ENCODE data around the gene PDE5A. TPM values are rescaled to one million over a fixed set of nuclear protein-coding genes. Genes with fewer than 3 reads are reported as not detected.

Gene PDE5A
- total and polyA plus RNA-seq, 10 of the 15 experiments (the other 5 are each of a cell fraction or from before 2014, with no cell fraction given): under 0.01 to 3.9 (median 0.26) TPM; not detected in 1

DNA sequence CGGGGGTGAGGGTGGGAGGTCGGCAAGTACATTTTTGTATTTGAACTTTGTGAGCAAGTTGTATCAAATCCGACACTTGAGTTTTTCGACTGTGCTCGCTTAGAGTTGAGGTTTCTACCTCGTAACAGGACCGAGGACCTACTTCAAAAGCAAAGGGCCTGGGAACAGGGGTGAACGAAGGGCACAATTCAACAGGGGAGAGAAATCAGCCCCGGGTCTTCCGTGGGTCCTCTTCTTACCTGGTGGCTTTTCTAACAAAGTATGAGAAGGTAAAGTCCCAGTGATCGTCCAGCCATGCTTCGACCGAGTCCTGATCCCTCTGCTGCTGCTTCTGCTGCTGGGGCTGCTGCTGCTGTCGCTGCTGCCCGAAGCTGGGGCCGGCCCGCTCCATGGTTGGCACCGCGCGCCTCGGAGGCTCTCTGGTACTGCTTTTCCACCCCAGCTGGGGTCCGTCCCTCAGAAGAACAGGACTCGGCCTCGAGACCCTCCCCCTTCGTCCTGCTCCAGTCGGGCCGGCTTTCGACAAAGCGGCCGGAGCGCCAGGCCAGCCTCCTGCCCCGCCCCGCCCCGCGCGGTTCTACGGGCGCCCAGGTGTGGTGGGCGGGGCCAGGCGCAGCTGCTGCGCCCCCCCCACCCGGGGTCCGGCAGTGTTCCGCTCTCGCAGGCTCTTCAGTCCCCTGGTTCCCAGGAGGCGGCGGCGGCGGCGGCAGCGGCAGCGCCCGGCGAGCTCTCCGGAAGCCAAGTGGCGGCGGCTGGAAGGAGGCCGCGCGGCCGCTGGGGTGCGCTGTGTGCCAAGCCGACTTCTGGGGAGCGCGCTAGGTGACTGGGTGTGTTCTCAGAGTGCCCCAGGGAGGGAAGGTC is at the start of gene PDE5A (continued):
- TF ChIP-seq, protein P1, sequence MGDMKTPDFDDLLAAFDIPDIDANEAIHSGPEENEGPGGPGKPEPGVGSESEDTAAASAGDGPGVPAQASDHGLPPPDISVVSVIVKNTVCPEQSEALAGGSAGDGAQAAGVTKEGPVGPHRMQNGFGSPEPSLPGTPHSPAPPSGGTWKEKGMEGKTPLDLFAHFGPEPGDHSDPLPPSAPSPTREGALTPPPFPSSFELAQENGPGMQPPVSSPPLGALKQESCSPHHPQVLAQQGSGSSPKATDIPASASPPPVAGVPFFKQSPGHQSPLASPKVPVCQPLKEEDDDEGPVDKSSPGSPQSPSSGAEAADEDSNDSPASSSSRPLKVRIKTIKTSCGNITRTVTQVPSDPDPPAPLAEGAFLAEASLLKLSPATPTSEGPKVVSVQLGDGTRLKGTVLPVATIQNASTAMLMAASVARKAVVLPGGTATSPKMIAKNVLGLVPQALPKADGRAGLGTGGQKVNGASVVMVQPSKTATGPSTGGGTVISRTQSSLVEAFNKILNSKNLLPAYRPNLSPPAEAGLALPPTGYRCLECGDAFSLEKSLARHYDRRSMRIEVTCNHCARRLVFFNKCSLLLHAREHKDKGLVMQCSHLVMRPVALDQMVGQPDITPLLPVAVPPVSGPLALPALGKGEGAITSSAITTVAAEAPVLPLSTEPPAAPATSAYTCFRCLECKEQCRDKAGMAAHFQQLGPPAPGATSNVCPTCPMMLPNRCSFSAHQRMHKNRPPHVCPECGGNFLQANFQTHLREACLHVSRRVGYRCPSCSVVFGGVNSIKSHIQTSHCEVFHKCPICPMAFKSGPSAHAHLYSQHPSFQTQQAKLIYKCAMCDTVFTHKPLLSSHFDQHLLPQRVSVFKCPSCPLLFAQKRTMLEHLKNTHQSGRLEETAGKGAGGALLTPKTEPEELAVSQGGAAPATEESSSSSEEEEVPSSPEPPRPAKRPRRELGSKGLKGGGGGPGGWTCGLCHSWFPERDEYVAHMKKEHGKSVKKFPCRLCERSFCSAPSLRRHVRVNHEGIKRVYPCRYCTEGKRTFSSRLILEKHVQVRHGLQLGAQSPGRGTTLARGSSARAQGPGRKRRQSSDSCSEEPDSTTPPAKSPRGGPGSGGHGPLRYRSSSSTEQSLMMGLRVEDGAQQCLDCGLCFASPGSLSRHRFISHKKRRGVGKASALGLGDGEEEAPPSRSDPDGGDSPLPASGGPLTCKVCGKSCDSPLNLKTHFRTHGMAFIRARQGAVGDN (IDR thresholded peaks at IDR 0.05): 0 out of 2 replicates have a peak, but pooled peaks have one; percentile 30
- TF ChIP-seq SMC3 (IDR thresholded peaks at IDR 0.05; ENCODE audit: borderline replicate concordance, low read length): peak; percentile 50; the same call in 1 of the 2 replicates
- no peak for TF ChIP-seq HCFC1 (IDR thresholded peaks at IDR 0.05; ENCODE audit: low read length)
- no peak for TF ChIP-seq STAT3 (IDR thresholded peaks at IDR 0.05; ENCODE audit: low read depth, low read length)
- TF ChIP-seq CHD2 (IDR thresholded peaks at IDR 0.05; ENCODE audit: borderline replicate concordance, low read depth, low read length): no peak
- no peak for TF ChIP-seq NRF1 (conservative IDR thresholded peaks at IDR 0.05; ENCODE audit: low read depth, low read length)
- peak; percentile 84; the same call in 1 of the 2 replicates for TF ChIP-seq GATAD2B (conservative IDR thresholded peaks at IDR 0.05; ENCODE audit: low read depth)
- no peak for TF ChIP-seq CBX5 (IDR thresholded peaks at IDR 0.05; ENCODE audit: low read depth)
- peak; percentile 64 for TF ChIP-seq IKZF1 (conservative IDR thresholded peaks at IDR 0.05)
- TF ChIP-seq ELK1 (IDR thresholded peaks at IDR 0.05; ENCODE audit: low read depth, low read length): no peak
- no peak for TF ChIP-seq CHD1 (IDR thresholded peaks at IDR 0.05; ENCODE audit: low read depth, low read length)
- TF ChIP-seq, protein P2, sequence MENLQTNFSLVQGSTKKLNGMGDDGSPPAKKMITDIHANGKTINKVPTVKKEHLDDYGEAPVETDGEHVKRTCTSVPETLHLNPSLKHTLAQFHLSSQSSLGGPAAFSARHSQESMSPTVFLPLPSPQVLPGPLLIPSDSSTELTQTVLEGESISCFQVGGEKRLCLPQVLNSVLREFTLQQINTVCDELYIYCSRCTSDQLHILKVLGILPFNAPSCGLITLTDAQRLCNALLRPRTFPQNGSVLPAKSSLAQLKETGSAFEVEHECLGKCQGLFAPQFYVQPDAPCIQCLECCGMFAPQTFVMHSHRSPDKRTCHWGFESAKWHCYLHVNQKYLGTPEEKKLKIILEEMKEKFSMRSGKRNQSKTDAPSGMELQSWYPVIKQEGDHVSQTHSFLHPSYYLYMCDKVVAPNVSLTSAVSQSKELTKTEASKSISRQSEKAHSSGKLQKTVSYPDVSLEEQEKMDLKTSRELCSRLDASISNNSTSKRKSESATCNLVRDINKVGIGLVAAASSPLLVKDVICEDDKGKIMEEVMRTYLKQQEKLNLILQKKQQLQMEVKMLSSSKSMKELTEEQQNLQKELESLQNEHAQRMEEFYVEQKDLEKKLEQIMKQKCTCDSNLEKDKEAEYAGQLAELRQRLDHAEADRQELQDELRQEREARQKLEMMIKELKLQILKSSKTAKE (IDR thresholded peaks at IDR 0.05; ENCODE audit: low read depth, poor library complexity, severe bottlenecking): no peak
- TF ChIP-seq LARP7 (IDR thresholded peaks at IDR 0.05): peak; percentile 75; the same call in 1 of the 2 replicates
- peak; percentile 89 for TF ChIP-seq SMARCA5 (IDR thresholded peaks at IDR 0.05)
- TF ChIP-seq MEF2A (IDR thresholded peaks at IDR 0.05; ENCODE audit: insufficient read depth, low read depth, low read length): 0 out of 2 replicates have a peak, but pooled peaks have one; percentile 26
- TF ChIP-seq YY1 (IDR thresholded peaks at IDR 0.05; ENCODE audit: low read depth, low read length): peak; percentile 60; the same call in 1 of the 2 replicates
- TF ChIP-seq RB1 (IDR thresholded peaks at IDR 0.05; ENCODE audit: borderline replicate concordance): peak; percentile 68; the same call in 1 of the 2 replicates
- TF ChIP-seq NKRF (conservative IDR thresholded peaks at IDR 0.05): peak; percentile 53; the same call in 1 of the 2 replicates
- TF ChIP-seq RAD21 (IDR thresholded peaks at IDR 0.05; ENCODE audit: insufficient read depth, low read depth, low read length): peak; percentile 67

Data from GM12878 (cell line).